HG03025 (cell line): Measurements from ENCODE around the gene MTG1.
"Not testable (repeated sequence)": the region's sequence is repeated elsewhere in the genome, so short reads cannot be mapped to it uniquely, and the experiment has no call there.

Experiments used
- ATAC-seq: cut with Tn5 transposase; IDR thresholded peaks from one replicate; pipeline ENCODE4 v1.9.1; 2021; ENCODE audit warnings: mild to moderate bottlenecking, moderate library complexity; ENCODE audit not compliant: unreplicated experiment, low FRiP score

Gene MTG1

DNA sequence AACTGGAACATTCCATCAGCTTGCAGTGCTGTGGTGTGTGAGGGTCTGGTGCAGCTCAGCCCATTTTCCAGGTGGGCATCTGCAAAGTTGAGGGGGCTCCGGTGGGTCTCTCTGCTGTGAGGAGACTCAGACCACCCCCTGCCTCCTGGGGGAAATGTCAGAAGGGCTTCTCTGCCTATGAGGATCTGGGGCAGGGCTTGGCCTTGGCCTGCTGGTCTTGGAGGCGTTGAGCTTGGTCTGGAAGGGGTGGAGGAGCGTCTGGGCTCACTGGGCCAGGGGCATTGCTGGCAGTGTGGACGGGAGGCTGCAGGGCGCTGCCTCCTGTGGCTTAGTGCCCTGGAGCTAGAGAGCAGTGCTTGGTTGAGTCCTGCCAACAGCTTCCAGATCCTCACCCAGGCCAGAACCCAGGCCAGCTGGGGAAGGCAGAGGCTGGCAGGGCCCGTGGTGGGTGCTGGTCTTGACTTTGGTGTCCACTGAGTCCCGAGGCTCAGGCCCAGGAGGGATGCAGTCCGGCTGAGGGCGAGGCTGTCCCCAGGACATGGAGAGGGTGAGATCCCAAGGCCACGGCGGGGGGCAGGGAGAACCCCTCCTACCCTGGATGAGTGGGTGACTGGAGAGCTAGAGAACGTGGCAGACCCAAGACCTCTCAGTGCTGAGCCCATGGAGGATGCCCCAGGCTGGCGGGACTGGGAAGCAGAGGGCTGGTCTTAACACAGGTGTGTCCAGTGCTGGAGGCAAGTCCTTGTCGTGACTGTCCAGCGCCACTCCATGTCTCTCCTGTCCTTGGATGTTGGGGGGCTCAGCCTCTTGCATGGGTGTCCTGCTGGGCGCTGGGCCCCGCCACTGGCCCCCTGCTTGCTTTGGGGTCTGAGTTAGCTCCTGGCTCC is 27.6 kb downstream of the MTG1 start:
- ATAC-seq: no peak

DNA sequence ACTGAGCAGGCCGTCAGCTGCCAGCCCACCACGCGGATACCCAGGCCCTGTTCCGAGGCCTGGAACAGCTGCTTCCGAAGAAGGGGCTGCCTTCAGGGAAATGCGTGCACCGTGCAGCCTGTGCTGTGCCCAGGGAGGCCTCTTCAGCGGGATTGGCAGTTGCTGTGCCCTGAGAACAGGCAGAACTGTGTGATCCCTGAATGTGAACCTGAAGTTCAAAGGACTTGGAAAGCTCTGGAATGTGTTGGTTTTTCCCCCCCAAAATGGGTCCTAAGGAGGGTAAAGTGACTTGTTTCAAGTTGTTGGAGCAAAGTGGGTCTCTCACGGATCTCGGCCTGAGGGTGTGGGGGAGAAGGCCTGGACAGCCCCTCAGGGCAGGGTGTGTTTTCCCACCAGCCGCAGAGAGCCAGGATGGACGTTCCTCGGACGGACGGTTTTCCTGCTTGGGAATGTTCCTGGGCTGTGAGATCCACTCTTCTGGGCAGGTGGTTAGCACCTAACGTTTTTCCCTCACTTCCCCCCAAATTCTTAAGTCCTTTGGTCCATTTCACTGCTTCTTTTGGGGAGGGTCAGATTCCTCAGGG is 28.4 kb downstream of the MTG1 start:
- ATAC-seq: no peak

DNA sequence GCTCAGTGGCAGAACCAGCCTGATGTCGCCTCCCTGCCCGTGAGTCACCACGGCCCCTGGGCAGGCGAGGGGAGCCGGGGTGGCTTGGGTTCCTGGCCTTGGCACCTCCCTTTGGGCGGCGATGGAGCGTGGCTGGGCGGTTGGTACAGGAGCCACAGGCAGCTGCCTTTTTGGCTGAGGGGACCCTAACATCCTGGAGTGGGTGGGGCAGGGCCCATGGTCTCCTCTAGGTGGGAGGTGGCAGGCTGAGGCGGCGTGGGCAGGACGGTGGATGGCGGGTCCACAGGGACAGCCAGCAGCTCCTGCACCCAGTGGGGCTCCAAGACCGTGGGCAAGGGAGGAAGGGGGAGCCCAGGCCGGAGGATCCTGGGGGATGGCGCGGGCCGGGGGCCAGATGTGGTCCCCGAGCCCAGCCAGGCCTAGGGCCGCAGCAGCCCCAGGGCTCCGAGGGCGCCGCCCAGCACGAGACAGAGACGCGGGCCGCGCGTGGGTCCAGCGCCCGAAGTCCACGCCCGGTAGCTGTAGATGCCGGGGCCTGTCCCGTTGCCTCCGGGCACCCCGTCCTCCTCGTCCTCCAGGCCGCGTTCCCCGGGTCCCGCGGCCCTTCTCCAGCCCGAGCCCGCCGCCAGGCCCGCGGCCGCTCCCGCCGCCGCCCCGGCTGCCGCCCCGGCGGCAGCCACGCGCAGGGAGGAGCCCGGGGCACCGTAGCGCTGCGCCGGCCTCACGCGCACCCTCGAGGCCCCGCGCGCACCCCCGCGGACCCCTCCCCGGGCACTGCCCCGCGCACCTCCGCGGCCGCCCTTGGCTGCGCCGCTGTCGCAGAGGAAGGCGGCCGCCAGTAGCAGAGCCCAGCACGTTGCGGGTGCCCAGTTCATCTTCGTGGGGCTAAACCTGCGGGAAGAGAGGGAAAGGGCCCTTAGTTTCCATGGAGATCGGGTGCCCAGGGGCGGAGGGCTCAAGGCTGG is 29.1 kb downstream of the MTG1 start:
- ATAC-seq: no peak

DNA sequence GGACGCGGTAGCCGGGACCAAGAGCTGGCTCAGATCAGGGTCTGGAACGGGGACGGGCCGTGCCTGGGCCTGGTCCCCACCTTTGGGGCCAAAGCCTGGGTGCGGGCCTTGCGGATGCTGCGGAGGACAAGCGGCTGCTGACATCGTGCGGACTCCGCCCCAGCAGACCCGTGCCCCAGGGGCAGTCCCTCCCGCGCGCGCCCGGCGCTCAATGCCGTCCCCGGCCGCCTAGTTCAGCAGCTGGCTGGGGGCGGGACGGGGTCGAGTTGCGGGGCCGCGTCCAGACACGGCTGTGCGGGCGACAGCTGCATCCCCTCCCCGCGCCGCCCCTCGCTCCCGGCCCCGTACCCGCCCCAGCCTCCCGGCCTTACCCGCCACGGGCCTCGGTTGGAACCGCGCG is 30.1 kb downstream of the MTG1 start:
- ATAC-seq: not testable (repeated sequence)

DNA sequence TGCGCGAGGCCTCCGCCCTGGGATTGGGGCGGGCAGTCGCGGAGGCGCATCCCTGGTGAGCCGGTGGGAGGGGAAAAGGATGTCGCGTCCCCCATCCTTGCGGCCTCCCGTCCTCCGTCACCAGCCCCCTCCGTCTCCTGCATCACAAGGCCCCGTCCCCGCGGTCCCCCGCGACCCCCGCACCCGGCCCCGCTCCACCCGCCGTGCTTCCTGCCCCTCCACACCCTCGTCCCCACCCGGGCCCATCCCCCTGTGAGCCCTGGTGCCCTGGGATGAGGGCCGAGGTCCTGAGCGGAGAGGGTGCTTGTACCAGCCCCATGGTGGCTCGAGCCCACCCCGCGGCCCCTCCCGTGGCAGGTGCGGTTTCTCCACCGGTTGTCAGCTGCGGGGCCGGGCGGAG is 30.6 kb downstream of the MTG1 start, which contains the start of gene SPRN:
Gene SPRN (minus strand): TSS at position 25 of the 400 bp plus-strand sequence. CDS start 944 bp downstream, outside the sequence.
- ATAC-seq: not testable (repeated sequence)

DNA sequence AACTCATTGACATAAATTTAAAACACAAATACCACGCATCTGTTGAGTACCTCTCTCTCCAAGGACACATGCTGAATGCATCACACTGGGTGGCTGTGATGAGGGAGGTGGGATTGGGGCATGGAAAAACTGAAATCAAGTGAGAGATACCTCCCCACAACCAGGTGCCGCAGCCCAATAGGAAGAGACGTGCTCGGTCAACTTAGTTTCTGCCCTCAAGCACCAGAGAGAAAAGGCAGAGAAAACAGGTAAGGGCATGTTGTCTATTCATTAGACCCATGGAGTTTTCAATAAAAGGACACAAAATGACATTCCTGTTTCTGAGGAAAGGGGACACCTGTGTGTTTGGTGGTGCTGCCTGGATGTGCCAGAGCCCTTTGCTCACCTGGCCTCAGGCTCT is 35.6 kb downstream of the MTG1 start:
- not testable (repeated sequence) for ATAC-seq

DNA sequence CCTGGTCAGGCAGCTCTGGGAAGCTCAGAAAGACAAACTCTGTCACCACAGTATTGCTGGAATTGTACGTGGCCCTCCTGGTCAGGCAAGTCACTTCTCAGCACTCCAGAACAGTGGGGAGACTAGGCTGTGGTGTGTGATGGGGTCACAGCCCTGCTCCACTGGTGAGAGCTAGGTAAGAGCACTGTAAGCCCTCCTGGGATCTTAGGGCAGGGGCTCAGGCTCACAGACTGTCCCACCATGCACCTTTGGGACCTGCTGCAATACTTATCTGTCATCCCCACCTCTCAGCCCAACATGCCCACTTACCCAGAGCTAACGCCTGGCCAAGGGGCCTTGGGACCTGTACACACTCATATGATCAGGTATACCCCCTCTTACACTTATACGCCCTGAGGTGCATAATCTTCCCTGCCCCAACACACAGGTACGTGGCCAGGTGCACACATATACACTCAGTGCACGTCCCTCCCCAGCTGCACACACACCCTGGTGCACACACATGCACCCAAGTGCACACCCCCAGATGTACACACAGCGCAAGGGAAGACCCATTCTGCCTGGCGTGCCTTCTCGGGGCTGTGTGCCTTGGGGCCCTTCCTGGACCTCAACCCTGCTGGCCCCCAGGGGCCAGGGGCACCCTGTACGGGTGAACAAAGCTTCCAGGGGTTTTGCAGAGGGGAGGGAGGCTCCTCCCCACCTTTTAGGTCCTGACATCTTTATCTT is 38.1 kb downstream of the MTG1 start:
- not testable (repeated sequence) for ATAC-seq

DNA sequence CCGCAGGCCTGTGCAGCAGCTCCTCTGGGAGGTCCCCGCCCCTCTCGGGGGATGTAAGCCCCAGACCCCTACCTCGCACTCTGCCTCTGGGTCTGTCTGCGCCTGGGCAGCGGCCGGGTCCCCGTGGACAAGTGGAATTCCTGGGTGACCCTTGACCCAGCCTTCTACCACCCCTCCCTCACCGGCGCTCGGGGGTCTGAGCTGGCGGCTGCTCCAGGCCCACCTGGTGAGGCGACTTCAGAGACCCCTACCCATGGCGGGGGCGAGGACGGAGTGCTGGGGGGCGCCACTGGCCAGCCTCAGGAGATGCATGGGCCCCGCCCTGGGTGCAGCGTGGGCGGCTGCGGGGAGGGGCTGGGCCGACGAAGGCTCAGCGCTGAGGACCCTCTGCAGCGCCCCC is 38.8 kb downstream of the MTG1 start:
- not testable (repeated sequence) for ATAC-seq

DNA sequence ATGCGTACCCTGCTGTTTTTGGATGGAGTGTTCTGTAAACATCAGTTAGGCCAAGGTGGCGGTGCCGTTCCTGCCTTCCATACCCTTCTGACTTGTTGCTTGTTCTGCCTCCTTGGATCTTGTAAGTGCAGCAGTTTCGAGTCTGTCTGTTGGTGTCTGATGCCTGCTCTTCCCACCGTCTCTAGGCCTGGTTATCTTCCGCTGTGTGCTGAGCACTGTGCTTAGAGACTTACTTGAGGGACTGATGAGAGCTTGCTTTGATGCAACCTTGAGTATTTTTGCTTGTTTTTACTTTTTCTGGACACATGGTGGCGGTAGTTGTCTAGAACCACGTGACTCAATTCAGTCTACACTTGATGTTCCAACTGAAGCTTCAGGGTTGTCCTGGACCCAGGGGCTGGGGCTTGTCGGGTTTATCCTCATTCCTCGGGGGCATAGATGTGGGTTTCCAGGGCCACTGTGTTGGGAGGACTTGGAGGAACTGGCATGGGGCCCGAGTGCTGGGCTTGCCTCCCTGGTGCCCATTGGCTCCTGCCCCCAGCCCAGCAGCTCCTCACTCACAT is 44.8 kb downstream of the MTG1 start:
- ATAC-seq: no peak

DNA sequence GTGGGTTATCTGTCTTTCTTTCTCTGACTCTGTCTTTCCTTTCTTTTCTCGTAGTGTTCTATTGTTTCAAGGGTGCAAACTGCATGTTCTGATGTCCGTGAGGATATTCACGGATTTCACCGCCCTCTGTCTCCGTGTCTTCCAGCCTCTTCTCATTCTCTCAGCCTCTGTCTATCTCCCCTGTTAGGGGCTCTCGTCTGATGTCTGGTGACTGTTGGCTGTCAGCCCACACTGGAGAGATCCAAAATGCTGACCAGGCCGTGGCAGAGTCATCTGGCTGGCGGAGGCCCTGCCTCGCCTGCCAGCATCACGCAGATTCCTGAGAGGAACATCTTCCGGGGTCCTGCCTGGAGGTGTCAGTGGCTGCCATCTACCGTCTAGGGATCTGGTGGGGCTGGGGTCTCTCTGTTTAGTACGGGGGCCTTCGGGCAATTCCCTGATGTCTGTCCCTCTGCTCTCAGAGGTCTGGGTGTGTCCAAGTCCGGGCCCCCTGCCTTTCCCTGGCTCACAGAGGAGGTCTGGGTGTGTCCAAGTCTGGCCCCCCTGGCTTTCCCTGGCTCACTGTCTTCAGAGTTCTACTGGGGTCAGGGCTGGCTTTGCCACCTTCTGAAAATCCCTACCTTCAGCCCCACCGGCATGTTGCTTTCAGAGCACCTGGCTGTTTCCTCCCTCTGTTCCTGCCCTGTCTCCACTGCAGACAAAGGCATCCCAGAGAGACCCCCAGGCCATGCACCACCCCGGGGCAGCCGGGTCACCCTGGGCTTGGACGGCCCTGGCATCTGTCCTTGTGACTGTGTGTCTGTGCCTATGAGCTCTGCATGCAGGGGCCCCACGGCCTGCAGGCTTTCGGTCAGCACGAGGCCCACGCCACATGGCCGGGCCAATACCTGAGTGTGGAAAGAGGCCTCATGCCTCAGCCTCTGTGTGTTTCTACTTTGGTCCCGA is 45.8 kb downstream of the MTG1 start:
- ATAC-seq: no peak

DNA sequence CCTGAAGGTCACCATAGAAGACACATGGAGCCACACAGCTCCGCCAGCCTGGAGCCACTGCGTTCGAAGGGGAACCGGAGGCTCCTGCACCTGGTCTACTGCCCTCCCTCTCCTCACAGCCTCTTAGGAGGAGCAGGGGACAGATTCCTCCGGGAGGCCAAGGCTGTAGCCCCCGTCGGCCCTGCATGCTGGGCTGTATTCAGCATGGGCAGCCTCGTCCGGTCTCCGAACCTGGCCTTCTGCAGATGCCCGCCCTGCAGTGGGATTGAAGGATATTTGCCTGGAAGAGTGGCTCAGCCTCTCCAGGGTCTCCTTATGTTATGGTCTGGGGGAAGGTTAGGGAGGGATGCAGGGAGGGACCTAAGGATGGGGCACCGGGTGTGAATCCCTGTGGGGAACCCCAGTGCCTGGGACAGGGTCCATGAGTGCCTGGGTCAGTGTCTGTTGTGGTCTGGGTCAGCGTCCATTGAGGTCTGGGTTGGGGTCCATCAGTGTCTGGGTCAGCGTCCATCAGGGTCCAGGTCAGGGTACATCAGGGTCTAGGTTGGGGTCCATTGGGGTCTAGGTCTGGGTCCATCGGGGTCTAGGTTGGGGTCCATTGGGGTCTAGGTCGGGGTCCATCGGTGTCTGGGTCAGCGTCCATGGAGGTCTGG is 46.8 kb downstream of the MTG1 start:
- no peak for ATAC-seq

DNA sequence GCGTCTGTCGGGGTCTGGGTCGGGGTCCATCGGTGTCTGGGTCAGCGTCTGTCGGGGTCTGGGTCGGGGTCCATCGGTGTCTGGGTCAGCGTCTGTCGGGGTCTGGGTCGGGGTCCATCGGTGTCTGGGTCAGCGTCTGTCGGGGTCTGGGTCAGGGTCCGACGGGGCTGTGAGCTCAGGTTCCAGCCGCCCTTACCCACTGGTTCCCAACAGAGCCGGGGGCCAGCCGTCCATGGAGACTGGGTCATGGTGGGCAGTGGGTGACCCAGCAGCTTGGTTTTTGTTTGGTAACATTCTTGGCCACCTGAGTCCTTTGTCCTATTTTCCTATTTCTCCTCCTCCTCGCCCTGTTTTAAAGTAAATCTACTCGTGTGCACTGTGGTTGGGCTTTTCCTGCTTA is 47.4 kb downstream of the MTG1 start:
- not testable (repeated sequence) for ATAC-seq

DNA sequence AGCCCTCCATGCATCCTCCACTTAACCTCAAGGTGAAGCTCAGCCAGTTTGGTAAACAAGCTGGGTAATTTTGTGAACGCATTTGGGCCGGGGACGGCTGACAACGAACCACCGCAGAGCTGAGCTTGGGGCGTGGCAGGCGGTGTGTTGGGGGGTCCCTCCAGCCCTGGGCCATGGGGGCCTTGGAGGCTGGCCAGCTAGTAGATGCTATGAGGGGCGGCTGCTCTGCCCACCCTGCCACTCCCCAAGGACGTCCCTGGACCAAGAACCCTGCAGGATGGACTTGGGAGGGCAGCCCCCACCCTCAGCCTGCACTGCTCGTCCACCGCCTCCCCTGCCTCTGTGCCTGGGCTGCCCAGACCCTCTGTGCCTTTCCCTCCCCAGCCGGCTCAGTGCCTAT is 47.8 kb downstream of the MTG1 start:
- no peak for ATAC-seq

DNA sequence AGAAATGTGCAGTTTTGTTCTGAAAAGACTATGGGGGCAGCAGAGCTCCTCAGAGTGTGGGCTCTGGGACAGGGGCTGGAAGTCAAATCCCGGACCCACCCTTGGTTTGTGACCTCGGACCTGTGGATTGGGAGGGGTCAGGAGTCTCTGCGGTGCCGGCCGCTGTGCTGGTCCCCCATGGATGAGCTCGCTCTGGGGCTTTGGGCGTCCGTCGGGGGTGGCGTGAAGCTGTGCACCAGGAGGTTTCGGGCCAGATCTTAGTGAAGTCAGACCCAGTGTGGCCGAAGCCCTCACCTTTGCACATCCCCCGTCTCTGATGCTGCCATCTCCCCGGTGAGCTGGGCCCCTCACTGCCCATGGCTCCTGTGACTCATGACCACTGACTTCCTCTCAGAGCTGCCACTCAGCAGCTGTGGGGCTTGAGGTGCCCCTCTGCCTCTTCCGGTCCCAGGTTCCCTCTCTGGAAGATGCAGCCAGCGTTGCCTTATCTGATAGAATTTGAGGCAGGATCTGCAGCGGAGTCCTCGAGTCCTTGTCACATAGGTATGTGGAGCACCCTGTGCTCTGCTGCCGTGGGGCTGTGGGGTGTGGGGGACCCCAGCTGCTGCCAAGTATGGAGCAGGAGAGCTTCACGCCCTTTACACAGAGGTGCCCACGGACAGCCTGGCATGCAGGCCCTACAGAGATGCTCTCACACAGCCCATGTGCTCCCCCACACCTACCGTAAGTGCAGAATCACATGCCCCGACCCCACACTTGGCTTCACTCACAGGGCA is 48.4 kb downstream of the MTG1 start:
- no peak for ATAC-seq

DNA sequence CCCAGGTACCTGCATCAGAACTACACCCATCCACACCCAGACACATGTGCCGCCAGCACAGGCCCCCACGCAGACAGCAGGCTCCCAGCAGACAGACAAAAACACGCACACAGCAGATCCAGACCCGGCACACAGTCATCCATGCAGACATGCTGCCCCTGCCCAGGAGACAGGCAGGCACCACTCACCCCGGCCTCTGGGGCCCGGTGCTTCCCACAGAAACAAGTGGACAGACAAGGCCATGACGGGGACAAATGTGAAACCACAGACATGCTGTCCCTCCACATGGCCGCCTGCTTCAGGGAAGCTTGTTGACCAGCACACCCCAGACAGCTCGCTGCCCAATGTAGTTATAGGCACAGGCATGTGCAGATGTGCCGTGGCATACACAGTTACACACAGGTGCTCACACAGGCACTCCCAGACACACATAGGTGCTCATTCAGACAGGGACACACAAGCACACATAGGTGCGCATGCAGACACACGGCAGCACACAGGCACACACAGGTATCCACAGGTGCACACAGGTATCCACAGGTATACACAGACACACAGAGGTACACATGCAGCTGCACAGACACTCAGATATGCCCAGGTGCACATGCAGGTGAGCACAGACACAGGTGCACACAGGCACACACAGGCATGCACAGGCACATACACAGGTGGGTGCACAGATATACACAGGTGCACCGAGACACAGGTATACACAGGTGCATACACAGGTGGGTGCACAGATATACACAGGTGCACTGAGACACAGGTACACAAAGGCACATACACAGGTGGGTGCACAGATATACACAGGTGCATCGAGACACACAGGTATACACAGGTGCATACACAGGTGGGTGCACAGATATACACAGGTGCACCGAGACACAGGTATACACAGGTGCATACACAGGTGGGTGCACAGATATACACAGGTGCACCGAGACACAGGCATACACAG is 49.3 kb downstream of the MTG1 start:
- no peak for ATAC-seq
